ENCODE data around the gene LOC101059915.

LOC101059915 gene

DNA sequence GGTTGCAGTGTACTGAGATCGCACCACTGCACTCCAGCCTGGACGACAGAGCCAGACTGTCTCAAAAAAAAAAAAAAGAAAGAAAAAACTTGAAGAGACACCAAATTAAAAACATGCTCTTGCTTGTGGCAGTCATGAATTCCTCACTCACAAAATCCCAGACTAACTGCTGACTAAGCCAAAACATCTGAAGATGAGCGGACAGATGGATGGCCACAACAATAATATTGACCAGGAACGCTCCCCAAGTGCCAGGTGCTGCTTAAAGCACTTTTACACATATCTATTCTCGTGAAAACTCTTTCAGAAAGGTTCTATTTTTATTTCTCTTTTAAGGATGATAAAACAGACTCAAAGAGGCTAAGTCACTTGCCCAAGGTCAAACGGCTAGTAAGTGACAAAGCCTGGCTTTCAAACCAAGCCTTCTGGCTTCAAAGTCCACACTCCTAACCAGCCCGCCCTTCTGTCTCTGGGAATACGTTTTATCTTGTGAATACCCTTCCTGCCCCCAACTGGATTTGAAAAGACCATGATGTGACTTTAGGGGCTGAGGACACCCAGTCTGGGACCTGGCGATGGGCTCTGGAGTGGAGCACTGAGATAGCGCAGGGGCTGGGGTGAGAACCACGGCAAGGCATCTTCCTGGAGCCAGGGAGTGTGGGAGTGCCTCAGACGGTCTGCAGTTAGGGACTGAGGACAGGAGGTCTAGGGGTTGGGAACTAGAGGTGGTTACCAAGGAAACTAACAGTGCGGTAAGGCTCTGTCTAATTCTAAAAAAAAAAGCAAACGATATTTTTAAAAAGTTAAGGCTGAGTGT lies 39.5 kb upstream of the LOC101059915 start:
- no peak overlapping the region for H3K4me3 ChIP-seq (ENCODE audit: low read depth, low read length)
- TF ChIP-seq, protein P1, sequence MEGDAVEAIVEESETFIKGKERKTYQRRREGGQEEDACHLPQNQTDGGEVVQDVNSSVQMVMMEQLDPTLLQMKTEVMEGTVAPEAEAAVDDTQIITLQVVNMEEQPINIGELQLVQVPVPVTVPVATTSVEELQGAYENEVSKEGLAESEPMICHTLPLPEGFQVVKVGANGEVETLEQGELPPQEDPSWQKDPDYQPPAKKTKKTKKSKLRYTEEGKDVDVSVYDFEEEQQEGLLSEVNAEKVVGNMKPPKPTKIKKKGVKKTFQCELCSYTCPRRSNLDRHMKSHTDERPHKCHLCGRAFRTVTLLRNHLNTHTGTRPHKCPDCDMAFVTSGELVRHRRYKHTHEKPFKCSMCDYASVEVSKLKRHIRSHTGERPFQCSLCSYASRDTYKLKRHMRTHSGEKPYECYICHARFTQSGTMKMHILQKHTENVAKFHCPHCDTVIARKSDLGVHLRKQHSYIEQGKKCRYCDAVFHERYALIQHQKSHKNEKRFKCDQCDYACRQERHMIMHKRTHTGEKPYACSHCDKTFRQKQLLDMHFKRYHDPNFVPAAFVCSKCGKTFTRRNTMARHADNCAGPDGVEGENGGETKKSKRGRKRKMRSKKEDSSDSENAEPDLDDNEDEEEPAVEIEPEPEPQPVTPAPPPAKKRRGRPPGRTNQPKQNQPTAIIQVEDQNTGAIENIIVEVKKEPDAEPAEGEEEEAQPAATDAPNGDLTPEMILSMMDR (IDR thresholded peaks at IDR 0.05; ENCODE audit: control insufficient read depth, extremely low read depth, insufficient read depth), result no peak
- no peak for DNase-seq (ENCODE audit: low read depth)

DNA sequence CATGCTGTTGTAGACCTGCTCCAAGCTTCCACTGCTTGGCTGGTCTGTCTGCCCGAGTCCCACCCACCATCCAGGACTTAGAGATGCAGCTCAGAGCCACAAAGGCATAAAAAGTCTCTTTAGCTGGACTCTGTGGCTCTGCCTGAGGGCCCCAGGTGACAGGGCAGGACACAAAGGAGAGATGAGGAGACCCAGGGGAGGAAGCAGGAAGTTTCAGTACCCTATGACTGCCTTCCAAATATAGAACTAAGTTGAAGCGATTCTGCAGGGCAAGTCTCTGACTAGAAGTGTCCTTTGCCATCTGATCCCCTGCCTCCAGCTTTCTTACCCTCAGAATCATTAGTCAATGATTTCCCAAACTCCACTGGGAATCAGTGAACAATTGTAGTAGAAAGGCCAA lies 37.9 kb upstream of the LOC101059915 start:
- no peak overlapping the region for H3K4me3 ChIP-seq (ENCODE audit: low read depth, low read length)
- no peak for DNase-seq (ENCODE audit: low read depth)
- TF ChIP-seq, protein P1 (IDR thresholded peaks at IDR 0.05; ENCODE audit: control insufficient read depth, extremely low read depth, insufficient read depth), result no peak

DNA sequence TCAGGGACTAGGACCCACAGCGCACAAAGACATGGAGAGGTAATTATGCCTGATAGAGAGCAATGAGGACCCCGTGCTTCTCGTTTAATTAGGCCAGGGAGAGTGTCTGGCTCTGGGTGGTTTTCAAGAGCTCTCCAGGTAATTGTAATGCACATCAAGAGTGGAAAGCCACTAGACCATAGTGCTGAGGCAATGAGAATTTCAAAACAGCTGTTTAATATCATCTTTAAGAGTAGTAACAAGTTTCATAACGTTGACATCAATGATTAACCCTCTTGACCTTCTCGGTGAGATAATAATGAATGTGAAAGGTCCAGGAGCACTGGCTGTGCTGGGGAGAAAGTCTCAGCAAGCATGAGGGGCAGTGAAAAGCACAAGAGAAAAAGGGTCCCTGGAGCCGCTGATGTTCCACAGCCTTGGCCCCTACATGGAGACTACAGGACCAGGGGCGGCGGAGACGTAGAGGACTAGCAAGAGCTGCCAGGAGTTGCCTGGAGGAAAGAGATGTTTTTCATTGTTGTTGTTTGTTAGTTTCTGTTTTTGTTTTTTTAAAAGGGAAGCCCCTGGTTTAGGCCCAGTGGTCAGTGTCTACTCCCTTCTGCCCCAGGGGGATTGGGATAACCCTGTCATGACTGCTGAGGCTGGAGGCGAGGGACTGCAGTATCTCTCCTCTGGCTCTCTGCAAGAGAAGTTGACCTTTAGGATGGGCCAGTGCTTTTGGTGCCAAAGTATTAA lies 34.3 kb upstream of the LOC101059915 start:
- DNase-seq (ENCODE audit: low read depth), result no peak
- TF ChIP-seq, protein P1 (IDR thresholded peaks at IDR 0.05; ENCODE audit: control insufficient read depth, extremely low read depth, insufficient read depth), result no peak
- no peak overlapping the region for H3K4me3 ChIP-seq (ENCODE audit: low read depth, low read length)

DNA sequence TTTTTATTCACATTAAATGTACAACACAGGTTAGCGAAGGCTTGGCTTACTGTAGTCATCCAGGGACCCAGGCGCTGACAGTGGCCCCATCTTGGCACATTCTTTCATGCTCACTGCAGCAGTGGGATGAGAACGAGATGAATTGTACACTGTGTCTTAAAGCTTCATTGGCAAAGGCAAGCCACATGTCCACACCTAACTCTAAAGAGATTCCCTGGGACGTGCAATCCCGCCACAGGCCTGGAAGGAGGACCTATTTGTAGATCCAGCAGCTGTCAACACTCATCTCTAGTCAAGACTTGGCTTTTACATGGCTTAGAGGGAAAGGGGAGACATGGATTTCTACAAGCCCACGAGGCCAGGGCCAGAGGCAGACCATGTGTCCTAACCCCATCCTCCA lies 33.0 kb upstream of the LOC101059915 start:
- H3K4me3 ChIP-seq (ENCODE audit: low read depth, low read length), result no peak overlapping the region
- DNase-seq (ENCODE audit: low read depth), result no peak
- TF ChIP-seq, protein P1 (IDR thresholded peaks at IDR 0.05; ENCODE audit: control insufficient read depth, extremely low read depth, insufficient read depth), result no peak

DNA sequence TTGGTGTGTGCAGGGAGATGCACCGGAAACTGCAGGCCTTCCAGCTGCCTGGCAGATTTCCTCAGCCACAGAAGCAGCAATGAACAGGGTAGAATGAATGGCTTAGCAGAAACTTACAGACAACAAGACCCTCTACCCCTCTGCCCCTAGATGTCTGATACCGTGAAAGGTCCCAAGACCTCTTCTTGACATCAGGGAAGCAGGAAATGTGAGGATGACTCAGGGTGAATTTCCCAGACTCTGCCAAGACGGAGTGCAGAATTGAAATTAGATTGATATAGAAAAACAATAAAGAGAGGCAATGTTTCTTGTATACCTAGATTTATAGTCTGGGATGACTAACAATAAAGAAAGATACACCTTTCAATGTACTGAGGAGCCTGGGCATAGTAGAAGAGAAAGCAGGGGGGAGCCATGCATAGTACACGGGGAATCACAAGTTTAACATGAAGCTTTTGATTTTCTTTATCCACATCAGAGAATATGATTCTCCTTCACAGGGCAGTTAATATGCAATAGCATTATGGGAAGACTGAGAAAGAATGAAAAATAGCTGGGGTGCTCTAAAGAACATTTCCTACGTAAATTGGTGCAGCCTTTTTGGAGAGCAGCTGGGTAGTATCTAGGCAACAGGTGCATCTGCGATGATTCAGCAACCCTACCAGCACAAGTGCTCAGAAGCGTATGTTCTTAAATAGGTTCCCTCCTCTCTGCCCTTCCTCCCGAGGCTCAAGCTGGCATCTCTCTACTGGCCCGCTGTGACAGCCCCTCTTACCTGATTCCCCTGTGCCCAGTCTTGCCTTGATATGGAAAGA lies 30.7 kb upstream of the LOC101059915 start:
- H3K4me3 ChIP-seq (ENCODE audit: low read depth, low read length), result no peak overlapping the region
- no peak for DNase-seq (ENCODE audit: low read depth)
- TF ChIP-seq, protein P1 (IDR thresholded peaks at IDR 0.05; ENCODE audit: control insufficient read depth, extremely low read depth, insufficient read depth), result no peak

DNA sequence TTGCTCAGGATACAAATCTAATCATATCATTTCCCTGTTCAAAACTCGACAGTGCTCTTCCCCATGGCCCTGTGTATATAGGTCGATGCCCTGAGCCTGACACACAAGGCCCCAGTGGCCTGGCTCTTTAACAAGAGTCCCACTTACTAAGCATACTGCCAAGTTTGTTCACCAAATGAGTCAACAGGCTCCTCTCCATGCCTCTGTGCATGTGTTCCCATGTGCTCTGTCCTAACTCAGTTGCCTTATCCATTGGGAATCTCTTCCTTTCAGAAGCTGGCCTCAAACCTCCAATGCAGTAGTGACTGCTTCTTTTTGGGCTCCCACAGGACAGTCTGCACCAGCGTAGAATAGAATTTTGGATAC lies 30.1 kb upstream of the LOC101059915 start:
- TF ChIP-seq, protein P1 (IDR thresholded peaks at IDR 0.05; ENCODE audit: control insufficient read depth, extremely low read depth, insufficient read depth), result no peak
- DNase-seq (ENCODE audit: low read depth), result no peak
- no peak overlapping the region for H3K4me3 ChIP-seq (ENCODE audit: low read depth, low read length)

Measured in LNCaP clone FGC (cell line).